COLO829 (cell line): Measurements from ENCODE around the gene FDXACB1.
A peak's percentile ranks its signal among the peaks of the same experiment; 100 is the strongest.

Experiments used
- DNase-seq: peaks from one replicate; pipeline ENCODE4 v3.0.0; 2012; ENCODE audit warnings: low spot score

FDXACB1 gene

DNA sequence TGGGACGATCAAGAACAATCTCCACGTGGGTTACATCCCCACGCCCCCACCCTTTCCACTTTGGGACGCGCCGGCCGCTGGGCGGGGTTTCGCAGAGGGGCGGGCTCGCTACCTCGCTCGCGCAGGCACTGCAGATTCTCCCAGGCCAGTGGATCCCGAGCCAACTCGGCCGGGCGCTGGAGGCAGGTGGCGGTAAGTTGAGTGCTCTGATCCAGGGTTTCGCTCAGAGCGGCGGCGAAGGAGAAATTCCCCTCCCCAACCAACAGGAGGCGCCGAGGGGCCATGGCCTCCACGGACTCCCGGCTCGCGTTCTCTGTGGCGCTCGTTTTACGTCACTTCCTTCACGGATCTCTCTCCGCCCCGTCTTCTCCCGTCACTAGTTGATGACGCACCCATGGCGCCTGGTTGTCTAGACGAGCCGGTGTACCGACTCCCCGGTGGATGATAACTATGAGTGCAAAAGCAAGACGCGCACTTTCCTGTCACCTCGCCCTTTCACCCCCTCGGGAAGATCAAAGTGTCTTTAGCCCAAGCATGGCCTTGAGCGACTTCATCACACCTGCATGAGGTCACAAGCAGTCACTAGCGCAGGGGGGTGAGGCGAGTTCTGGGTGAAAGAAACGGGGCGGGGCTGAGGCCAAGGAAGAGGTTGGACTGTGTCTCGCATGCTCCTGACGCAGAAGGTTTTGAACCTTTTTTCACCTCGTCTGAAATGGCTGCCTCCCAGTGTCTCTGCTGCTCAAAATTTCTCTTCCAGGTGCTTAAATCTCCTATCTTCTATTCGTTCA, at the start of gene FDXACB1, which contains the start of gene CFAP68:
Gene FDXACB1, minus strand, starts transcription at position 317 of the 788 bp plus-strand sequence. Its CDS starts 33 bp downstream, at position 284.
Gene CFAP68, plus strand, starts transcription at position 693 of the 788 bp plus-strand sequence. Its CDS starts 20 bp downstream, at position 713.
- peak; percentile 94 for DNase-seq

GRCh38 chr11:111926505-111927391, 47.8 kb upstream of the FDXACB1 start:
- peak; percentile 96 for DNase-seq

- DNase-seq: no peak
Measured at GRCh38 chr11:111925953-111926352, 47.0 kb upstream of the FDXACB1 start.

GRCh38 chr11:111923951-111924350, 45.0 kb upstream of the FDXACB1 start:
- DNase-seq: no peak

DNA sequence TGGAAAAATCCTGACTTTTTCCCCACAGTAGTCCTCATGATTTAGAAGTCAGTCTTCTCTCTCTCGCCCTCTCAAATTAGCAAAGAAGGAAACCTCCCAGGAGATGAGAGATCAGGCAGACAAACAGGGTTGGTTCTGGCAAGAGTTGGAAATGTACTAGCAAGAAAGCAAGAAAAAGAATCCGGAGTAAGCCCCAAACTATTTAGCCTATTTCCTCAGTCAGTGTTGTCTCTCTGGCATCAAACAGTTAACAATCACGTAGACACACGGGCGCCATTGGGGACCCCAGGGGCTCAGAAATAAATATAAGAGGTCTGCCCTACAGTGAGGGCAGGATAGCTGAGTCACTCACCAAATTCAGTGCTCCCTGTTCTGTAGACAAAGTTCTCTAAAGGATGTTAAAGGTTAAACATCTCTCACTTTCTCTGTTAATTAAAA, 44.4 kb upstream of the FDXACB1 start:
- no peak for DNase-seq

DNA sequence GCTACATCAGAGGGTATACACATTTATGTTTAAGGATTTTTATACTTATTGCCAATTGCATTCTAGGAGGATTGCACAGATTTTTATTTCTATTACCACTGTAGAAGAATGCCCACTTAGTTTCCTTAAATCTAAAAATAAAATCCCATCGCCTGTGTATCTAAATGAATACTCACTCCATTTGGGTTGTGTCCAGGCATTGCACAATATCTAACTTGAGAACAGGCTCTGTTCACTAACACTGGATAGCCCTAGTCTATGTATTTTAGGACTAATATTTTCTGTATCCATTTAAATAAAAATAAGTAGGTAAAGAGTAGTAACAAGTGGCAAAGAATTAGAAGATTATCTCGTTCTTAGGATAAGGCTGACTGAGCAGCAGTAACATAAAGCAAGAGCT, 43.8 kb upstream of the FDXACB1 start:
- DNase-seq: peak; percentile 65

- DNase-seq: no peak
Measured at GRCh38 chr11:111921541-111922230, 42.7 kb upstream of the FDXACB1 start.

GRCh38 chr11:111920908-111921307, 41.9 kb upstream of the FDXACB1 start:
- no peak for DNase-seq

DNA sequence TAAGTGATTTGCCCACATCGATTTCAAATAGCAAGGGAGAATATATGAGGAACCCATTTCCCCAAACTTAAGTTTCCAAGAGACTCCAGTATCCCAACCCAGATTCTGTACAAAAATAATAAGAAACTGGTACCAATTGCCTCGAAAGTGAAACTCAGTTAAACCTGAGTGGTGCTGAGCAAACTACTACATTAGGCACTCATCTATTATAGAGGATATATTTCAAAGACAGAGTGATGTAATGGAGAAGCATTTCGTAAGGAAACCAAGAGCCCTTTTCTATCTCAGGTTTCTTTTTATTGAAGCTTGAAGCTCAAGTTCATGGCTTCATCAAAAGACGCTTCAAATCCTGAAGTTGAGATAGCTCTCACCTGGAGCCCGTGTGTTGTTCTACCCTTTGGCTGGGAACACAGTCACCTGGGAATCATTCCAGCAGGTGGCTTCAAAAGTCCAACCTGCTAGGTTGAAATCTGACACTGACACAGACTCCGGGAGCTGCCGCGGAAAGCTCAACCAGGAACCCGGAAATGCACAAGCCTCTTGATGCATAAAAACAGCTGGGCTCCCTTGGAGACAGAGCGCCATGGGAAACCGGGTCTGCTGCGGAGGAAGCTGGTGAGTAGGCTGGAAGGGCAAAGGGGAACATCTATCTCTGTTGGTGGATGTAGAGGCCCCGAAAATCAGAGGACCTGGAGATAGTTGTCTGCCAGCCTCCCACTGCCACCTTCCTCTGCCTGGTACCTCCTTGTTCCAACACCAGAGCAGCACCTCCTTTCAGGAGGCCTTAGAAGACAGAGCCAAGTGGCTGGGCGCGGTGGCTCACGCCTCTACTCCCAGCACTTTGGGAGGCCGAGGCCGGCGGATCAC, 39.7 kb upstream of the FDXACB1 start, which contains the start of gene C11orf52:
Gene C11orf52, plus strand, starts transcription at position 524 of the 867 bp plus-strand sequence. Its CDS starts 60 bp downstream, at position 584.
- no peak for DNase-seq

DNA sequence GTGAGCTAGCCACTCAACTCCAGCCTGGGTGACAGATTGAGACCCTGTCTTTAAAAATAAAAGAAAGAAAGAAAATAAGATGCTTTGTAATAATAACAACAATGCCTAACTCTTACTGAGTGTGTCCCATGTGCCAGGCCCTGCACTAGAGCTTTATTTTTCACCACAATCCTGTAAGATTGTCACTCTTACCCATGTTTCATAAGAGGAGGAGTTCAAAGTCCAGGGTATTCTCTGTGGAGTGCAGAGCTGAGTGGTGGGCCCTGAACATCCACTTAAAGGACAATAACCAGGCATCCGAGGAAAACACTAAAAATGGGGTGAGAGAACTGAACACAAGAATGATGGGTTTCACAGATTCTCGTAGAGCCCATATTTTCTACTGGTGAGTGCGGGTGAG, 38.8 kb upstream of the FDXACB1 start:
- no peak for DNase-seq

DNA sequence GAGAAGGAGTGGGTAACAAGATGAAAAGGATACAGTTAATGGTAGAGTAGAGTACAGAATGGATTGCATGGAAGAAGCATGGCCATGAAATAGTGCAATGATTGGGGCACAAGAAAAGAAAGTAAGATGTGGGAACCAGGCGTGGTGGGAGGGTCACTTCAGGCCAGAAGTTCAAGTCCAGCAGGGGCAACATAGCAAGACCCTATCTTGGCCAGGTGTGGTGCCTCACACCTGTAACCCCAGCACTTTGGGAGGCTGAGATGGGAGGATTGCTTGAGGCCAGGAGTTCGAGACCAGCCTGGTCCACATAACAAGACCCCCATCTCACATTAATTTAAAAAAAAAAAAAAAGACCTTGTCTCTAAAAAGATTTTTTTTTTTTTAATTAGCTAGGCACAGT, 38.3 kb upstream of the FDXACB1 start:
- no peak for DNase-seq

- DNase-seq: no peak
Measured at GRCh38 chr11:111916768-111917167, 37.8 kb upstream of the FDXACB1 start.

GRCh38 chr11:111913997-111914396, 35.0 kb upstream of the FDXACB1 start:
- DNase-seq: peak; percentile 87

GRCh38 chr11:111913031-111913861, 34.3 kb upstream of the FDXACB1 start:
- no peak for DNase-seq

- DNase-seq: no peak
Measured at GRCh38 chr11:111912535-111912934, 33.6 kb upstream of the FDXACB1 start, which contains the start of gene HSPB2. Gene HSPB2 (plus strand): TSS chr11:111912734. CDS start chr11:111912830, 96 bp downstream.

DNA sequence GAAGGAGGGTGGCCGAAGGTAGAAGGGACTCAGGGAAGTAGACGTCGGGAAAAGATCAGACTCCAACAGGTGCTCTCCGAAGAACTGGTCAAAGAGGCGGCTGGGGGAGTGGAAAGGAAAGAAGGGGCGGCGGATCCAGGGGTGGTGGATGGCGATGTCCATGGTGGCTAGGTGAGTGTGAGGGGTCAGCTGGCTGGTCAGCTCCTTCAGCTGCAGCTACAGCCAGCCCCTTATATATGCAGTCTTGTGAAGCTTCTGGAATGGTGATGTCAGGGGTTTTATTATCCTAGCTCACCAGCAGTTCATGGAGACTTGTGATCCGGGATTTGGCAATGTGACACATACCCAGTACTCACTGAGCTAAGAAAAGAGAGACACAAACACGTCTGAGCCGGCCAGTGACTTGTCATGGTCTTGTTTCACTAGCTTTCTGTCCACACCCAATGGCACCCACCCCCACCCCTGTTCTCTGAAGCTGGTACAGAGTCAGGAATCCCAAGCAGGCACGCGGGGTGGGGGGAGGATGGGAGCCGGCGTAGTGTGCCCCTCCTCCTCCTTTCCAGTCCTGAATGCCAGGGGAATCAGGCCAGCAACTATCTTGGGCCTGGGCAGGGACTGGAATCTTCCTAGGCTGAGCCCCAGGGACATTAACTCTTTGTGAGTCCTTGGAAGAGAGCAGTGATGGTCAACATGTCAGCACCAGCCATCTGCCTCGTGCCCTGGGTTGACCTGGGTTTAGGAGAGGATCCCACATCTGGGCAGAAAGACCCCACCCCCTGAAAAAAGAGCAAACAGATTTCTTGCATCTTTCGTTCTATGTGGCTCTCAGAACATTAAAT, 32.8 kb upstream of the FDXACB1 start, which contains the start of gene CRYAB:
Gene CRYAB, minus strand, starts transcription at position 208 of the 839 bp plus-strand sequence. Its CDS starts 46 bp downstream, at position 162.
- DNase-seq: peak; percentile 42

DNA sequence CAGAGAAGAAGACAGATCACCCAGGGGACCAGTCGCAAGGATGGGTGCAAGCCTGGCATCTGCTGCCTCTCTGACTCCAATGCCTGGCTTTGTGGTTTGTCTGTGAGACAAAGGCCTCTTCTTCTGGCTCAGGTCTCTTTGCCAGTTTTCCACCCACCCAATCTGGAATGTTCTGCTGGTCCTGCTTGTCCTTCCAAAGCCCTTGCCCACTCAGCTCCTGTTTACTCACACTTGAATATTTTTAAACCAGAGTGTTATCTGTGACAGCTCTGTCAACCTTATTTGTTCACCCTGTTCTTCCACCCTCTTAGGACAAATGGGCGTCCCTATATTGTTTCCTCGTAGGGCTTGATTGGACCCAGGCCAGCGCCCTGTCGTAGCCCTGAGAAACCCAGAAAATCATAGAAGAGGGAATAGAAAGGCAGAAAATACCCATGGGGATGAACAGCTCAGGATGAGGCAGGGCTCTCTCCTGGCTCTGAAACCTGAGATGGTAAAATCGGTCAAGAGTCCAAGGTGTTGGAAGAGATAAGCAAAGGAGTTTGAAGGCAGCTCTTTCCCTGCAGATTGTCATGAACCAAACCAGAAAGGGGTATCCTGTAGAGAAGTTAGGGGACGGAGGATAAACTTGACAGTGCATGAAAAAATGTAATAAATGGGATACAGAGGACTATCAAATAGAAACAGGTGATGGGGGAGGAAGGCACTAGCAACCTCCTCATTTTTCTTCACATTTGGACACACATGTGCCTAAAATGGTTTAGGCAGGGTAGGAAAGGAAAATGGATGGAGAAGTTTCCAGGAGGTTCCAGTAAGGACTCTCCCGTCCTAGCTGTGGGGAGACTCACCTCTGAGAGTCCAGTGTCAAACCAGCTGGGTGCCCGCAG, 32.0 kb upstream of the FDXACB1 start:
- DNase-seq: peak; percentile 93

DNA sequence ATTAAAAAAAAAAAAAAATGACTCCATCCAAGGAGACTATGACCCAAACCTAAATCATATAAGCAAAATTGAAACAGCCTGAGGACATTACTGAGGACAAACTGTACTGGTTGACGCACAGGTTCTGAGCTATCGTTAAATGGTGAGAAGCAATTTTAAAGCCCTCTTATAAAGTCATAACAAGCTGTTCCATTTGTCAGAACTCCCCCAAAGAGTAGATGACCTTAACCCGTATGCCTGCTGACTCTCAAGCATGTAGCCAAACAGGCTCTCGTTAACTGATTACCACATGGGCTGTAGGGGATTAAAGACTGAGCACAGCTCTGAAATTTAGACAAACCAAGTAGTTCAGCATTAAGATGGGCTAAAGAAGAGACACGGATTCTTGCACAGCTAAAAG, 30.4 kb upstream of the FDXACB1 start:
- DNase-seq: no peak
